ENCODE measurements around the gene BHLHA9. TPM values are rescaled to one million over a fixed set of nuclear protein-coding genes. Genes with fewer than 3 reads are reported as not detected.

Gene BHLHA9
- total RNA-seq, 1 donor from 2014 or later, result not detected

- intact Hi-C loops (cut with micrococcal nuclease), result loop anchor here (10.0 kb wide), 2 partner anchors 127 to 393 kb away; partner anchors contain the start of genes RILP and SCARF1
Measured at GRCh38 chr17:1251866-1252608, 18.2 kb upstream of the BHLHA9 start.

DNA sequence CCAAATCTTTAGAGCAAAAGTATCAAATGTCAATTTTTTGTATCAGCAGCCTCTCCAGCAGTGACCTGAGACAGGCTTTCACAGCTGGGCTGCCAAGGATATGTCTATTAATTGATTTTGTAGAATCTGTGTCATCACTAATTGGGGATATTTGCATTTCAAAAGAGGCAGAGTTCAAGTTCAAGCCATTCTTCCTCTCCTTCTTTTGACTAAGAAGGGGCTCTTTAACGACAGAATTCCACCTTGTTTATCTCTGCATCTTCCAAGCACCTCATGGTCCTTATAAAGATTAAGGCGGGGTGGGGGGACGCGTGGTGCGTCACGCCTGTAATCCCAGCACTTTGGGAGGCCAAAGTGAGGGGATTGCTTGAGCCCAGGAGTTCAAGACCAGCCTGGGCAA, 15.2 kb upstream of the BHLHA9 start:
- intact Hi-C loops (cut with micrococcal nuclease), result loop anchor here (10.0 kb wide), 2 partner anchors 130 to 390 kb away; partner anchors contain the start of genes RILP and SCARF1

DNA sequence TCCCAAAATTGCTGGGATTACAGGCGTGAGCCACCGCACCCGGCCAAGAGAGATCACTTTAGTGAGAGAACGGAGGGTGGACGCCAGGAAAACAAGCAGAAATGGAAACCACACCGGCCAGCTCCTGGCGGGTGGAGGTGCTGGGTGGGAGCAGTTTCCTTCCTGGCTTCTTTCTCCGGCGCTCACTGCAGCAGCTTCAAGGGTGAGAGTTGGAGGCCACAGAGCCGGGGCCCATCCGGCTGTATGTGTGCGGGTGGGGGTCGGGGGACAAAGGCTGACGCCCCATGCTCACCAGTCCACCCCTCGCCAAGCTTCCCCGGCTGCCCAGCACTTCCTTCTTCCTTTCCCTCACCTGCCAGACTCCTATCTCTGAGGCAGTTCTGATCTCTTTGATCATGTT, 13.5 kb upstream of the BHLHA9 start:
- intact Hi-C loops (cut with micrococcal nuclease), result loop anchor here (10.0 kb wide), 2 partner anchors 132 to 388 kb away; partner anchors contain the start of genes RILP and SCARF1

GRCh38 chr17:1260086-1260769, 10.0 kb upstream of the BHLHA9 start:
- intact Hi-C loops (cut with micrococcal nuclease), result no loop called here

DNA sequence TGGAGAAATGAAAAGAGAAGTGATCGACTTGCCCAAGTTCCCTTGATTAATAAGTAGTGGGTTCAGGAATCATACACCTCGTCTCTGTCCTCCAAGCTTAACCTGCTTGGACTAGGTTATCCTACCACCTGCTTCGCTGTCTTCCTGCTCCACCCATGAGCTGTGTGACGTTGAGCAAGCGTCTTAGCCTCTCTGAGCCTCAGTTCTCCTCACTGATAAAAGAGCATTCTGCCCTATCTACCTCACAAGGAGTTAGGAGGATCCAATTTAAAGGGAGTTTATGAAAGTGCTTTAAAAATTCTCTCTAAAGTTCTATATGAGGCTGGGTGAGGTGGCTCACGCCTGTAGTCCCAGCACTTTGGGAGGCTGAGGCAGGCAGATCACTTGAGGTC, 9.5 kb upstream of the BHLHA9 start:
- intact Hi-C loops (cut with micrococcal nuclease), result no loop called here

- intact Hi-C loops (cut with micrococcal nuclease), result no loop called here
Measured at GRCh38 chr17:1264196-1264595, 6.0 kb upstream of the BHLHA9 start.

GRCh38 chr17:1267471-1267943, 2.7 kb upstream of the BHLHA9 start:
- intact Hi-C loops (cut with micrococcal nuclease), result no loop called here

- intact Hi-C loops (cut with micrococcal nuclease), result loop anchor here (10.0 kb wide), 1 partner anchor 354 kb away; the partner anchor contains the start of gene SLC43A2
Measured at GRCh38 chr17:1271030-1271423, 783 bp downstream of the BHLHA9 start.

DNA sequence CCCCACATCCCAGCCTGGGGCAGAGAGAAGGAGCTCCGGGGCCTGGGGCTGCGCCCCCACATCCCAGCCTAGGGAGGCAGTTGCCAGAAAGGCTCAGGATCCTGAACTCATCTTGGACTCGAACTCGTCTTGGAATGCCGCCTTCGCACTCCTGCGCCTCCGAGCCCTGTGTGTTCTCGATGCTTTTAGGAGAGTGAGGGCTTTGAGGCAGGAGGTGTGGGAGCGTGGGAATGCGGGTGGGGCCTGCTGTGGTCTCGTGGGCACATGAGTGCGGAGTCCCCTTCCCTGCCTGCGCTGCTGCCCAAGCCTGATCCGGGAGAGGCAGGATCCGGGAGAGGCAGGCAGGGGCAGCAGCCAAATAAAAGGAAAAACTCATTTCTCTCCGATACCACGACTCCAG, 1.2 kb downstream of the BHLHA9 start:
- intact Hi-C loops (cut with micrococcal nuclease), result loop anchor here (10.0 kb wide), 1 partner anchor 353 kb away; the partner anchor contains the start of gene SLC43A2

- intact Hi-C loops (cut with micrococcal nuclease), result loop anchor here (10.0 kb wide), 1 partner anchor 352 kb away; the partner anchor contains the start of gene SLC43A2
Measured at GRCh38 chr17:1272701-1273100, 2.5 kb downstream of the BHLHA9 start.

DNA sequence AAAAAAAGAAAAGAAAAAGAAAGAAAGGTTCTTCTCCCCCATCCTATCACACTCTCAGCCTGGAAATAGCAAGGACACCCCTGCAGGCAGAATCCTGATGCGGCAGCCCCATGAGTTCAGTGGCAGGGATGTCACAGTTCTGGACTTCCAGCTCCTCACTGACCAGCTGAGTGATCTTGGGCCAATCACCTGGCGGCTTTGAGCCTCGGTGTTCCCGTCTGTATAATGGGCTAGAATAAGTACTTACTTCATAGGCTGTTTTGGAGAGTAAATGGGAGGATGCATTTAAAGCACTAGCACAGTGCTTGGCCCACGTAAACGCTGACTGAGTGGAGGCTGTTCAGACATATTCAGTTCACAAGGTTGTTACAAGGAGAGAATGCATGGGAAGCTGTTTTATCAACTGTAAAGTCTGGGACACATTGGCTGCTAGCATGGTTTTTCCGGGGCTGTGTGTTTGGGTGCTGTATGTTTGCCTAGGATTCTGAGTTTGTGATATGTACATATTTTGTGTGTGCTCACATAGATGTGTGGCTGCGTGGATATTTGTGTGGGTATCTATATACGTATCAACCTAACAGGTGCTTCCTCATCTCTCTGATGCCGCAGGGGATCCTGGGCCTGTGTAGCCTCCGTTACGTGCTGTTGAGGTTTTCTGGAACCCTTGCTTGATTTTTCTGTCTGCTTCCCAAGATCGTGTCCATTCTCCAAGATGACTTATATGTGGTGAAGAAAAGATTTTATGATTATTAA, 3.4 kb downstream of the BHLHA9 start:
- intact Hi-C loops (cut with micrococcal nuclease), result loop anchor here (10.0 kb wide), 1 partner anchor 351 kb away; the partner anchor contains the start of gene SLC43A2

DNA sequence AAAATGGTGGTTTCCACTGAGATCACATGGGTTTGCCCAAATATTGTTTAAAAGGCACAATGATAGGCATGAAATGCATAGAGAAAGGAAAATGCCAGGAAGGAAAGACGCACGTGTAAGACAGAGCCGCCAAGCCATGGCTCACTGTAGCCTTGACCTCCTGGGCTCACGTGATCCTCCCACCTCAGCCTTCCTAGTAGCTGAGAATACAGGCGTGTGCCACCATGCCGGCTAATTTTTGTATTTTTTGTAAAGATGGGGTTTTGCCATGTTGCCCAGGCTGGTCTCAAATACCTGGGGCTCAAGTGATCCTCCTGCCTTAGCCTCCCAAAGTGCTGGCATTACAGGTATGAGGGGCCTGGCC, 4.0 kb downstream of the BHLHA9 start:
- intact Hi-C loops (cut with micrococcal nuclease), result loop anchor here (10.0 kb wide), 1 partner anchor 351 kb away; the partner anchor contains the start of gene SLC43A2

DNA sequence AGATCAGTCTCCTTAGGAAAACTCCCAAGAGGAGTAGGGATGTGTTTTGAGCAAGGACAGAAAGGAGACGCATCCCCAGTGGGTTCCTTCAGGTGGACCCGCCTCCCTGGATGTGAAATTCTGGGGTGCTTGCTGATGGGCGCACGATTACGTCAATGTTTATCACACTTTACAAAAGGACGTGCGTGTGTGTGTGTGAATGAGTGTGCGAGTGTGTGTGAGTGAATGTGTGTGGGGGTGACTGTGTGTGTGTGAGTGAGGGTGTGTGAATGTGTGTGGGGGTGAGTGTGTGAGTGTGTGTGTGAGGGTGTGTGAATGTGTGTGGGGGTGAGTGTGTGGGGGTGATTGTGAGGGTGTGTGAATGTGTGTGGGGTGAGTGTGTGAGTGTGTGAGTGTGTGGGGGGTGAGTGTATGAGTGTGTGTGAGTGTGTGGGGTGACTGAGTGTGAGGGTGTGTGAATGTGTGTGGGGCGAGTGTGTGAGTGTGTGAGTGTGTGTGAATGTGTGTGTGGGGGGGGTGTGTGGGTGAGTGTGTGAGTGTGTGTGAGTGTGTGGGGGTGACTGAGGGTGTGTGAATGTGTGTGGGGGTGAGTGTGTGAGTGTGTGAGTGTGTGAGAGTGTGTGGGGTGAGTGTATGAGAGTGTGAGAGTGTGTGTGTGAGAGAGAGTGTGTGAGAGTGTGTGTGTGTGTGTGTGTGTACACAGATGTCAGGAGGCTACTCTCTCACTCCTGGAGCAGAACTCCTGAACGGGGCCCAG, 5.1 kb downstream of the BHLHA9 start:
- intact Hi-C loops (cut with micrococcal nuclease), result loop anchor here (10.0 kb wide), 1 partner anchor 349 kb away; the partner anchor contains the start of gene SLC43A2

DNA sequence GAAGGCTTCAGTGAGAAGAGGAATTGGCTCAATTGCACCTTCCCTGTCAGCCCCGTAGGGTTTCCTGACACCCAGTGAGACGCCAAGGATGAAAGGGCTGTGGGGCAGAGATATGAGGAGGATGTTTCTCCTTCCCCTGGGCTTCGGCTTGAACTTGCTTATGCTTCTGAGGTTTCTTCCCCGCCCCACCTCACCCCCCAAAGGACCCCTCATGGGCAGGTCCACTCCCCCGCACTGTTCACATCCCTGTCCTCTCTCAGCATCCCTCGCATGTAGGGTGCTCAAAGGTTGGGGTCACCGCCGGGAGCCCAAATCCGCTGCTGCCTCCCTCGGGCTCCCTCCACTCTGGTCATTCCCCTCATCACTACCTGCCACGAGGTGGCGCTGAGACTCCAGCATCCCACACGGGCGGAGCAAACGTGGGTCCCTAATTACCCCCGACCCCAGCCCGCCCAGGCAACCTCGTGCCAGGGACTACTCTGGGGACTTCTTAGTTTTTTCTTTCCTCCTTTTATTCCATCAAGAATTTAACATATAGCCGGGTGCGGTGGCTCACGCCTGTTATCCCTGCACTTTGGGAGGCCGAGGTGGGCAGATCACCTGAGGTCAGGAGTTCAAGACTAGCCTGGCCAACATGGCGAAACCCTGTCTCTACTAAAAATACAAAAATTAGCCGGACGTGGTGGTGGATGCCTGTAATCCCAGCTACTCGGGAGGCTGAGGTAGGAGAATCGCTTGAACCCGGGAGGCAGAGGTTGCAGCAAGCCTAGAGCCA, 5.9 kb downstream of the BHLHA9 start:
- intact Hi-C loops (cut with micrococcal nuclease), result loop anchor here (1.0 to 10.0 kb wide), 3 partner anchors 56 to 349 kb away; partner anchors contain the start of gene SLC43A2

GRCh38 chr17:1280652-1281051, 10.4 kb downstream of the BHLHA9 start:
- intact Hi-C loops (cut with micrococcal nuclease), result no loop called here

GRCh38 chr17:1286379-1287106, 16.3 kb downstream of the BHLHA9 start:
- intact Hi-C loops (cut with micrococcal nuclease), result no loop called here

DNA sequence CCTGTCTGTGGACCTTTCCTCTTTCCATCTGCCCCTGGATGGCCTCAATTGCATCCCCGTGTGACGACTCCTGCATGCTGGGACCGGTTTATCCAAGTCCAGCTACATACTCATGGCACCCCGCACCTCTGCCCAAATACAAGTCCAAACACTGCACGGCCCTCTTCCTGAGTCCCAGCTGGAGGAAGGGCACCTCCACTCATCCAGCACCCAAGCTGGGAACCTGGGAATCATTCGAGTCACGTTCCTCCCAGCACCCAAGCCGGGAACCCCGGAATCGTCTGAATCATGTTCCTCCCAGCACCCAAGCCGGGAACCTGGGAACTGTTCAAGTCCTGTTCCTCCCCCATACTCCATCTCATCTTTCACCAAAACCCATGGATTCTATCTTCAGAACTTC, 19.5 kb downstream of the BHLHA9 start:
- intact Hi-C loops (cut with micrococcal nuclease), result no loop called here

GRCh38 chr17:1290676-1291075, 20.4 kb downstream of the BHLHA9 start:
- intact Hi-C loops (cut with micrococcal nuclease), result no loop called here

DNA sequence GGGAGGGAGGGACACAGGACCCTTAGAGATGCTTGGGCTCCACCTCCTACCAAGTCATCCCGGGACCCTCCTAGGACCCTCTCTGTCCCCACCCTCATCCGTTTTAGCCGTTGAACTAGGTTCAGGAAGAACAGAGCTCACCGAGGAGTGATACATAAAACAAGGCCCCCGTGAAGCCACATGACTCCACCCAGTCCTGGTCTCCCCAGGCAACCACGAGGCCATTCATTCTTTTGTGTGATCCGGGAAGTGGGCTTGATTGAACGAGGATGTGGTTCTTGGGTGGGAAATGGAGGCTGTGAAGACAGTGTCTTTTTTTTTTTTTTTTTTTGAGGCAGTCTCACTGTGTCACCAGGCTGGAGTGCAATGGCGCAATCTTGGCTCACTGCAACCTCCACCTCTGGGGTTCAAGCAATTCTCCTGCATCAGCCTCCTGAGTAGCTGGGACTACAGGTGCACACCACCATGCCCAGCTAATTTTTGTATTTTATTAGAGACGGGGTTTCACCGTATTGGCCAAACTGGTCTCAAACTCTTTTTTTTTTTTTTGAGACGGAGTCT, 24.0 kb downstream of the BHLHA9 start:
- intact Hi-C loops (cut with micrococcal nuclease), result loop anchor here (2.0 kb wide), 1 partner anchor 35 kb away; no protein-coding TSS in a partner anchor

All from T-helper 2 cell treated with Interferon-gamma antibody and Interleukin-4, amounts not matched to agents 100 ng/mL and 5 ng/mL, for 36 hours (primary cell).